HG02884 (cell line): ENCODE measurements around the gene SLC2A9.

Experiments
- ATAC-seq: cut with Tn5 transposase; IDR thresholded peaks from one replicate; pipeline ENCODE4 v1.9.1; 2021; ENCODE audit warnings: mild to moderate bottlenecking, moderate library complexity; ENCODE audit not compliant: unreplicated experiment

The SLC2A9 gene

DNA sequence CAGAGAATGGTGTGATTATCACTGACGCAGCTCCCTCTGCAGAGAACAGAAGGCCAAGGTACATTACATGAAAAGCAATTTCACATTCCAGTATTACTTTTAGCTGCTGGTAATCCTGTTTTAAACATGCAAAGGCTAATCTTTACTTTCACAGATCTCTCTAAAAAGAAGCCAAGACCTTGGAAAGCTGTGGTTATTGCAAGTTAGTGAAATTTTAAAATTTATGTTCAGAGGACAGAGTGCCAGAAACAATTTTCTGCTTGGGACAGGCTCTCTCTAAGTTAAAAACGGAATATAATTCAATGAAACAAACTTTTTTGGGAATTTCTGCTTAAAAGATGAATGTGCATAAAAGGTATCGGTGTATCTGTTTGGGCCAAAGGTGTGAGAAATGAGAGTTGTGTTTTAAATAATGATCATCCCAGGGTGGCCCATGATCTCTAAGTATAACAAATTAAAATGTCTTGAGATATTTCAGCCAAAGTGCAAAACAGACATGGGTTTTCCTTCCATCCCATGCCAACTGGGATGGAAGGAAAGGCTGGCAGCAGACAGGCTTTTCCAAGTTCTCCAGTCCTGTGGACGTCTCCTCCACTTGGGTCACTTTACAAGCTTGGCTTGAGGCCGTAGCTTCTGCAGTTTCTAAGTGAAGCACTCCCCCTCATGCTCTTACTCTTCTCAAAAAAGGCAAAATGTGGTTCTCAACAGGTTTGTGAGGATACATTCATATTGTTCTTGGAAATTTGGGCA lies 121.8 kb downstream of the SLC2A9 start:
- ATAC-seq: no peak

DNA sequence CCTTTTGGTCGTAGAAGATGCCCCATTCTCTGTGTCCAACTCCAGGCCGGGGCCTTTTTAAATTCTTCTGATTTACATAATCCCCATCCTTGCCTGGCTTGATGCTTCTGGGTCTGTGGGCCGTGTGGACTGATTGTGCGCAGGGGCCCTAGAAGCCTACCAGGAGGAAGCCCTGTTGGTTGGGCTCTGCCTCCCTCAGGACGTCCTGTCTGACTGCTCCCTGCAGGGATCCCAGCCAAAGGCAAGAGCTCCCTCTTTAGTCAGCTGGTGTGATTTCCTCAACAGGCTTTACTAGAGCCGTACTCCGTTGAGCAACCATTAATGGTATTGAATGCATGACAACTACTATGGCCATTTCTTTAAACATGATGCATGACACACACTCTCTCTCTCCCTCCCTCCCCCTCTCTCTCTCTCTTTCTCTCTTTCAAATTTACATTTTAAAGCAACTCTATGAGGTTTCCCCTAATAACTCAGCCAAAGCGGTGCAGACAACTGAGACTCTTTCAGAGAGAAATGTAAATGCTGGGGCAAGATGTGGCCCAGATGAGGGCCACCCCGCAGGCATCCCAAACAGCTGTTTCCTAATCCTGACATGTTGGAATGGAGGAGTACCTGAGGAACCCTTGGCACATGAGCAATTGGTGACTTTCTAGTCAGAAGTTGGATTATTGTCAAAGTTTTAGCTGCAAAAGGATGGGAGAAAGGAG lies 122.5 kb downstream of the SLC2A9 start:
- ATAC-seq: no peak

DNA sequence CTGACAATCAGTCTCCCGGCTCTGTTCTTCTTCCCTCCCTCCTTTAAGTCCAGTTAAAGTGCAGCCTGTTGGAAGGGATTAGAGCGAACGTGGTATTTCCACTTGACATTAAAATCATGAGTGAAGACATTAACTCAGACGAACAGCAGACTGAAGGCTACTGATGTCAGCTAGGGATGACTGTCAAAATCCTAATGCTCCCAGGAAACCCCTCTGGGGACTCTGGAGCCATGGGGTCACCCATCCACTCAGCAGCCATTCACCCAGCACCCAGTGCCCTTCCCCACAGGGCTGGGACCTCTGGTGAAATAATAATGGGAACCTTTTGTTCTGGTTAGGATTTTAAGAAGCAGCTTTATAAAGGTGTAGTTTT lies 126.0 kb downstream of the SLC2A9 start:
- ATAC-seq: no peak

DNA sequence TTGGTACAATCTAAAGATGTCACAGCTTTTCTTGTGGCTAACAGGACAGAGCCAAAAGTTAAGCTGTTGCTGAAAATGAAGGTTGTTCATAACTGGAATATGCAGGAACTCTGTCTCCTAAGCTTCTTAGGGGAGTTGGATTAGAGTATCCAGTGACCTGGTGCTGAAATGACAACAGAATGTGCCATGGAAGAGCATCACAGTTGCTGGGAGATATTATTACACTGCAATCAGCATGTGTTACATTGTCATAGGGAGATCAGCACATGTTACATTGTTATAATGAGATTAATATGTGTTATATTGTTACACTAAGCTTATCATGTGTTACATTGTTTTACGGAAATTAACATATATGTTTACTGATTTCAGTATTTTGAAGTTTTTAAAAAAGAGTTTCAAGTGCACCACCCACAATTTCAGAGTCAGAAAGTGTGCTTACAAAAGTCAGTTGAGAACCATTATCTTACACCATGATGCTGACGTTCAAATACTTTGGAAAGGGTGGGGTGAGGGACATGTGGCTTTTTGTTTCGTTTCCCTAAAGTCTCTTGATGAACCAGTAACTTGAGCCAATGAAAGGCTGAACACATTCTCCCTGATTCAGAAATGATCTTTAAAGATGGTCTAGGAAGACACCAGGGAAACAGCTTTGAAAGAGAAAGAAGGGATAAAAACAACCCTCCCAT lies 126.5 kb downstream of the SLC2A9 start:
- ATAC-seq: no peak

DNA sequence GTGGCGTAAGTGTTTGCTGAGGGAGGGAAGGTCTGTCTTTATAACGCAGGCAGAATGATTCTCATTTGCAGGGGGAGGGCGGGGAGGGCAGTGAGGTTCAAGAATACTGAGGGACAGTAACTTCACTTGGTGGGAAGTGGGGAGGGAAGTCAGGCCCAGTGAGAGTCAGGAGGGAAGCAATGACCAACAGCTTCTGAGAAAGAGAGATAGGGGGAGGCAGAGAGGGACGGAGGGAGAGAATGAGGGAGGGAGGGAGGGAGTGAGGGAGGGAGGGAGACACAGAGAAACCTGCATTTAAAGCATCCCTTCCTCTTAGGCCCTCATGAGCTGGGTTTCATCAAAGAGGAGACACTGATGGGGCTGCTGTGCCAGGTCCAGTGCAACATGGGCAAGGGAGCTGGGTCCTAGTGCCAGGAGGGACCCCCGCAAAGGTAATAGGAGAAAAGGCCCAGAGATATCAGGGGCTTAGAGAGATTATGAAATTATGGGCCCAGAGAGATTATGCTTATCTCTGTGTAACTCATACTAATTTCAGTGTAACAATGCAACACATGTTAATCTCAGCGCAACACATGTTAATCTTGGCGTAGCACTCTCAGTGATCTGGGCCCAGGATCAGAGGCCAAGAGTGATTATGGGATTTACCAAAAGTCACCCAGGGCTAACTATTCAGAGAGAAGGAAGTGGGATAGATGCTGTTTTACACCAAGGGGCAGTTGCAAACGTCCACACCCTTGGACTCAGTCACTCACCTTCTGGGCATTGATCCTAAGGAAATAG lies 127.8 kb downstream of the SLC2A9 start:
- ATAC-seq: no peak

DNA sequence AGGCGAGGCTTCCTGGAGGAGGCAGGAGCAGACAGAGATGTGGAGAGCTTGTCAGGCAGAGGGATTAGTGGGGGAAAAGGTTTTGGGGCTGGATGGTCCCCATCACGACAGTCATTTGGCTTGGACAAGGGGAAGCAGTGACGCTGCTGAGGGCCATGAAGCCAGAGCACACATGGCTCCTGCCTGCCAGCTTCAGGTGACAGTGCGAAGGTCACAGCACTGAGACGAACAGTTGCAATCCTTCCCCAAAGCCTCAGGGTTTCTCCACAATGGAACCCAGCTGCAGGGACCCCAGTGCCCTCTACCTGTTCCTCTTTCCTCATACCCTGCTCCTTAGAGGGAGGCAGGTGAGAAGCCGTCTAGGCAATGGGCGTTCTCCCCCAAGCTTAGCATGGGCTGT lies 129.6 kb downstream of the SLC2A9 start:
- no peak for ATAC-seq

DNA sequence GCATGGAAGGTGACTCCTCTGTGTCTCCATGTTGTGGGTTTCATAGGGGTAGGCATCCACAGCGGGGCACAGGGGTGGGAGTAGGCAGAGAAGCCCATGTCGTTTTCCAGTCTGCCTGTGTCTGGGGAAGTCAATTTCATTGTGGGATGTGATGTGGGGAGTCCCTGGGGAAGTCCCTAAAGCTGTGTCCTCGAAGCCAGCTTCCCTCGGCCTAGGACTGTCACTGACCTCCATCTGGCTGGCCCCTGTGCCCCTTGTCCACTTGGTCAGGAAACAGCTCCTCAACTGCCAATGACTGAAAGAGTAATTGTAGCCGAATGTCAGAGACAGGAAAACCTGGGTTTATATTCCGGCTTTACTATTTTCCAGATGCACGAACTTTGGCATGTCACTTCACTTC lies 130.2 kb downstream of the SLC2A9 start:
- no peak for ATAC-seq

DNA sequence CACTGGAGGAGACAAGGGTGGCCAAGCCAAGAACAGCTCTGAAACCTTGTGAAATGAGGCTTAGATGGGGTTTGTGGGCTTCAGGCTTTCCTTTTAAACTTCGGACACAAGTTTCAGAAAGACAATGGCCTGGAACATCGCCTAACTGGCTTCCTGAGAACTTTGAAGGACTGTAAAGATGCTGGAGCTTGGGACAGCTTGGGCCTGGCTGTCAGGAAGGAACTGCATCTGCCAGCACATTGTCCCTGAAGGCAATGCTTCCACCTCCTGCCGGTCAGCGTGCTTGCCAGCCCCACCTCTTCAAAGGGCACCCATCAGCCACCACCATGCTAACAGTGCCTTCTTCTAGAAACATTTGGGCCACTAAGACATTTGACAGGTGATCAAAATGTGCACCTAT lies 132.0 kb downstream of the SLC2A9 start:
- no peak for ATAC-seq

DNA sequence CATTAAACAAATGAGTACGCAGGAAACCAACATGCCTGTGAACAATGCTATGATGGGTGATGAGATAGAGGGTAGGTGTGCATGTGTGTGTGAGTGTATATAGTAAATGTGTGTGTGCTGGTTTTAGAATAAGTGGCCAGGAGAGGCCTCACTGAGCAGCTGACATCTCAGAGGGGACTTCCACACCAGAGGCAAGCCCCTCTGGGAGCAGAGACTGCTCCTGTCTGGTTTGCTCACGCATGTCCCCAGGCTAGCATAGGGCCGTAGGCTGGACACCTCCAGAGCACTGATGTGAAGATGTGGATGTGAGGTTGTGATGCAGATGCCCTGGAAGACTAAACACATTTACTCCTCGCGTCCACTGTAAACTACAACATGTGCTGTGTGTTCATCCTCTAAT lies 135.3 kb downstream of the SLC2A9 start:
- ATAC-seq: no peak

DNA sequence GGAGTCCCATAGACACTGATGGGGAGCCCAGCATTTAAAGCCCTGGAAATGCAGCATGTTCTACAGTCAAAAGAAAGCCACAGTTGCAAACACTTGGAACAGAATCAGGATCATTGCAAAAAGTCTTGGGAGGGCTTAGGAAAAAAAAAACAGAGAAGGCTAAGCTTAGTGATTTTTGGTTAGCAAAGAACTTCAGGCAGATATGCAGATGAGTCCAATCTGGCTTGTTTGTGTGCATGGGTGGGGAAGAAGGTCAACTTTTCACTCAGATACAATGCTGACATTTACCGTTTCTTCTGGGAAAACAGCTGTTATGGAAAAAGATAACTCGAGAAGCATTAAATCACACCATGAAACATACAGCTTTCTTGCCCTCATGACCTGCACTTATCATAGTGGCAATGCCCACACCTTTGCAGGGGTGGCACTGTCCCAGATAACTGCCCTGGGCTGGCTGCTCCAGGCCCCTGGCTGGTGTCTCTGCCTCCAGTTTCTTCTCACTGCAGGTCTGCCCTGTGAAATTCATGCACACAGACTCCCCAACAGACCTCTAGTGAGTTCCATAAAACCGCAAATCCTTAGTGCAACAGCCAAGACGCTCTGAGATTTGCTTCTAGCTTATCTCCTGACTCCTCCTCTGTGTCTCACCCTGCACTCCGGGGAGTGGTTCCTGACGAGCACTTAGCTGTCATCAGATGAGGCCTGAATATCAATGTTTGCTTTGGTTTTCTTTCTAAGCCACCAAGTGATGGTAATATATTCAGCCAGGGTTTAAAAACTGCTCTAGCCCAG lies 140.7 kb downstream of the SLC2A9 start:
- no peak for ATAC-seq

DNA sequence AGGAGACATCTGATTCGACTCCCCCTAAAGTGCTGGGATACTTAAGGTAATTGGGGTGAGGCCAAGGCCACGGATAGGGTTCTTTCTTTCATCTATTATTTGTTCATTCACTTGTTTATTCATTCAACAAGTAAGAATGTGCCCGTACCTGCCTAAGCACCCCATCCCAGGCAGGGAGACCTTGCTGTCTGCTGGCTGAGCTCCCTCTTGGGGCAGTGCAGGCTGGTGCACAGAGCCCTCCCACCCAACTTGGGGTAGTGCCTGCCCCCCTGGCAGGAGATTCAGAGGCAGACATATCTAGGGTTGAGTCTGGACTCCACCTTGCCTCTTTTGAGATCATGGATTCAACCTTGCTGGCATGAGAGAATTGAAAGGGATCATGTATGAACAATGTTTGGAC lies 144.2 kb downstream of the SLC2A9 start:
- no peak for ATAC-seq

DNA sequence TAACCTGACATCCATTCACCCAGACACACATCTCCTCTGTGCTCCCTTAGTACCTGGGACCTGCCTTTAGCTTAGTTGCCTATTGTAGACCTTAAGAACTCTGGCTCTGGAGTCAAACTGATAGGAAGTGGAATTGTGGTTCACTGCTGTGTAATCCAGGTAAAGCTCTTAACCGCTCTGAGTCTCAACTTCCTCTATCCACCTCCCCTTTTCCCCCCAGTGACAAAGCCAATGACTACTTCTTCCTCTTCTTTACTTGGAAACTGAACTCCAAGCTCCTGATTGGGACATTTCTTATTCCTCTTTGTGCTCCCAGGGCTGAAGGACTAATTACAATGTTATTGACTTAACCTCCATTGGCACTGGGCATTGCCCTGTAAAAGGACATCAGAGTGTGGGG lies 145.8 kb downstream of the SLC2A9 start:
- ATAC-seq: no peak

DNA sequence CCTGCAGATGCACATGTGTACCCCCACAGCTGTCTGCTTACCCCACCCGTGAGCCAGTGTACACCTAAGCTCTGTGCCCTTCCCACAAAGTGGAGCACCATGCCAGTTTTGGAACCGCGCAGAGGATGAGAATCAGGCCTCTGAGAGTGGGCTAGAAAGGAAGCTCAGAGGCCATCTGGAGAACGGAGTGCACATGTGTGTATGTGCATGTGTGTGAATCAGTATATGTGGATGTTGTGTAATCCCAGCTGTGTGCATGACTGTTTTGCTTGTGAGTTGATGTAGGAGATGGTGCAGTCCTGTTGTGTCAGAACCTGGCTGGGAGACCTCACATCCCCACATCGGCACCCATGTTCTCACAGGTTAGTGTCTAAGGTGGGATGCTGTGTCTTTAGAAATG lies 146.9 kb downstream of the SLC2A9 start:
- no peak for ATAC-seq

DNA sequence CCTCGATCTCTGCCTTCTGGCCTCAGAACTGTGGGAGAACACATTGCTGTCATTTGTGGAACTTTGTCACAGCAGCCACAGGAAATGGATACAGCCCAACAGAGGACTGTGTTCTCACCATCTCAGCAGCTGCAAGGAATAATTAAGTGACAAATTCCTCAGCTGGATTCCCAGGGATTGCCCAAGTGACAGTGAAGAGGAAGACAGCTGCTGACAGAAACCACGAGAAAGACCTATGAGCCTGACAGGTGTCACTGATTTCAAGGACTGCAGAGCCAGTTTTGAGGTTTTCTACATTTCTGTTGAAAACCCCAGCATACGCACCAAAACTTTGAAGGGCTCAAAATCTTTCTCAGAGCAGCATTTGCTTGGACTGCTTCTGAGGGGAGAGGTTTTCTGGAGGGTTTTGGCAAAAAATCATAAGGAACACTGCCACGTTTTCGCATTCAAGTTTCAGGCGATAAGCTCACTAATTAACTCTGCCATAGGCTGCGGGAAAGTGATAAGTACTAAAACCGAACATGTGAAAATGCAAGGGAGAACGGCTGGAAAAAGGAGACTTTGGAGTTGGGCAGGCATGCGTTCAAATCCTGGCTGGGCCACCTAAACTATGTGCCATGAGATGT lies 151.0 kb downstream of the SLC2A9 start:
- ATAC-seq: no peak

DNA sequence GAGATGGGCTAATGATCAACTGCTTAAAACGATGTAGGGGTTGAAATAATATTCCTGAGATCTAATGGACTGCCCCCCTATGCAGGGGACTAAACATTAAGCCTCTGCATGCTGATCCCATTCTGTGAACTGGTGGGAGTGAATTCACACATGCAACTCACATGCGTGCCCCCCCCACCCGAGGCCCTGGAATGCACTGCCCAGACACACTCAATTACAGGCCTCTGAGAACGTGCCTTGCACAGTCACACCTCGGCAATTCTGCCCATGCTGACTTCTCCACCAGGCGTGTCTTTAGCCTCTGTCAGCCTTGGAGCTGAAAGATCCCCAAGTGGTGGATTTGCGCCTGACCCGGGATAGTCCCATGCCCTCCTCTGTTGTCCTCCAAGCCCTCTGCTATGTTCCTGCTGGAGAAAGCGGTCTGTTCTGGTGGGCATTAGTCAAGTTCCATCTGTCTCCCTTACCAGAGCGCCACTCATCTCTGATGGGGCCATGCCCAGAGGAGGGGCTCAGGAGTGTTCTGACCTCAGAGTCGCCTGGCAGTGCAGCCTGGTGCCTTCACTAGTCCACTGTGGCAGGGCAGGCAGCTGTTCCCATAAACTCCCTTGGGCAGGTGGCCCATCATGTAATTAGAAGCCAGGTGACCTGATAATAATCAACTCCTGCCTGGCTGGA lies 153.4 kb downstream of the SLC2A9 start:
- ATAC-seq: no peak

DNA sequence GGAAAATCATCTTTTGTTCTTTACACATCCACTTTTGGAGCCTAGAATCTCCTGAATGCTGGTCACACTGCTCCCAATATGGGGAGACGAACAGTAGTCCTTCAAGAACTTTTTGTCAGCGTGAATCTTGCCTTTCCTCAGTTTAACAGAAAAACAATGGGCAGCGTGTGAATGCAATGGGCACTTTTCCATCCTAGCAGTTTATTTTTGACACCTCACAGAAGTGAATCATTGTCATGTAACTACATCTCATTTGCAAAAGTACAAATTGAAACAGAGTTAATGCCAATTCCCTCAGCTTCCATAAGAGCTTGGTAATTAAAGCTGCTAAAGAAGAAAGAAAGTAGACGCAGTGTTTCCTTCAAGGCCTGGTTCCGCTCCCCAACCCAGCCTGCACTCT lies 154.4 kb downstream of the SLC2A9 start:
- no peak for ATAC-seq

DNA sequence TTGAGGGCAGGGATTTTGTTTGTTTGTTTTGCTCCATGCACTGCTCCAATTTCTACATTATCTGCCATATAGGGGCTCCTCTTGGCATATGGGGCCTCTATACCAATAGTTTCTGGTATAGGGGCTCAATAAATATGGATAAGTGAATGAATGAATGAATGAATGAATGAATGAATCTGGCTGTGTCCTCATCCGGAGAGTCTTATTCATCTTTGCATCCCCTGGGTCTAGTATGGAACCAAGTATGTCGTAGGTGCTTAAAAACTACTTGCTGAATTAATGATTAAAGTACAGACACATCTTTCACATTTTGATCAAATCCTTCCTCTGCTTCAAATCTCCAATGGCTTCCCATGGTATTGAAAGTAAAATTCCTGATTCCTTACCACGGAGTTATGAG lies 159.7 kb downstream of the SLC2A9 start:
- ATAC-seq: no peak

DNA sequence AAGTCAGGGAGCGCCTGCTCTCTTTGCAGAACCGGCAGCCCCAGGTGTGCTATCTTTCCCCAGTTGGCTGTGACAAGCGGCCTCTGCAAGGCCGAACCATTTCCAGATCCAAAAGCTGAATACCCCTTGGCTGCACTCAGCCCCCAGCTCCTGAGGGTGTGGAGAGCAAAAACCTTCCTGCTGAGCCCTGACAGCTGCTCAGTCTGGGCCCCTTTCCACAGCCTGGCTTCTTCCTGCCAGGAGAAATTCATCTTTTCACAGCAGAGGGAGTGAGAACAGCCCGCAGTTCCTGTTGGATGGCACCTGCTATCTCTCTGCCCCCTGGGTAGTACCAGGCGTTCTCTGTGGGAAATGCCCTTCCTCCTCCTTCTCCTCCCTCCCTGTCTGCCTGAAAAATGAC lies 161.5 kb downstream of the SLC2A9 start:
- ATAC-seq: no peak

DNA sequence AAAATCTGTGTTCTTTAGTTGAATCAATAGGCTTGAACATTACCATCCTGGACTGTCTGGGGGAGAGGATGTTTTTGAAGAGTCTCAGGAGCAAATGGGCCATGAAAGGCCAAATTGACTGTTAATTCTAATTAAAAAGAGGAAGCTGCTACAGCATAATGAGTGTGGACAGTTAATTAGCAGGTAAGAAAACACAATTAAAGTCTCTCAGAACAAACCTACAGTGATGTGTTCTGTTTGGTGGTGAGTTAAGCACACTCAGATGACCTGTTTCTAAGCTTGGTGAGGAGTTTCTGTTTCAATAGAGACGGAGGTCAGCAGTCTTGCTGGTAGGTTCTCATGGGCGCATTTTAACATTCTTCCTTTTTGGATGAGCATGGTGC lies 171.8 kb downstream of the SLC2A9 start:
- ATAC-seq: no peak
